KOPT-K1 (cell line): ENCODE results near the gene TSPAN8.
"Not testable (repeated sequence)": the region's sequence is repeated elsewhere in the genome, so short reads cannot be mapped to it uniquely, and the experiment has no call there.

ENCODE experiments used
- H3K27ac ChIP-seq: fragments of 200-600 bp; sonication (generic); 2 replicates; pipeline ENCODE4 v1.5.1; 2016; ENCODE audit warnings: antibody characterized with exemption, mild to moderate bottlenecking, low read depth, low read length; ENCODE audit not compliant: poor library complexity, severe bottlenecking
- H3K36me3 ChIP-seq: fragments of 200-600 bp; sonication (generic); 2 replicates; pipeline ENCODE4 v1.5.1; 2017; ENCODE audit warnings: antibody characterized with exemption, mild to moderate bottlenecking, low read length, moderate library complexity; ENCODE audit not compliant: insufficient read depth
- H3K9me3 ChIP-seq: fragments of 200-600 bp; sonication (generic); 2 replicates; pipeline ENCODE4 v1.5.1; 2017; ENCODE audit warnings: antibody characterized with exemption, low read length, mild to moderate bottlenecking; ENCODE audit not compliant: insufficient read depth, poor library complexity, severe bottlenecking

TSPAN8 gene

GRCh38 chr12:71174146-71174545 lies 16.3 kb upstream of the TSPAN8 start:
- Histone ChIP-seq H3K9me3 (no peaks in the 10 kb centered on the region), H3K27ac (no peak overlapping the region), H3K36me3 (no peaks in the 10 kb centered on the region)

- no peaks in the 10 kb centered on the region for H3K36me3 ChIP-seq
- no peak overlapping the region for H3K27ac ChIP-seq
These were observed 12.7 kb upstream of the TSPAN8 start for GRCh38 chr12:71170456-71170855.

GRCh38 chr12:71169286-71169685 lies 11.5 kb upstream of the TSPAN8 start:
- no peak overlapping the region for H3K27ac ChIP-seq

More at GRCh38 chr12:71170456-71170855, 12.7 kb upstream of the TSPAN8 start:
- no peaks in the 10 kb centered on the region for H3K9me3 ChIP-seq

GRCh38 chr12:71166862-71167496 lies 9.2 kb upstream of the TSPAN8 start:
- Histone ChIP-seq H3K36me3 (no peaks in the 10 kb centered on the region), H3K27ac (no peak overlapping the region), H3K9me3 (no peaks in the 10 kb centered on the region)

More at GRCh38 chr12:71169286-71169685, 11.5 kb upstream of the TSPAN8 start:
- Histone ChIP-seq H3K9me3 (no peaks in the 10 kb centered on the region), H3K36me3 (no peaks in the 10 kb centered on the region)

GRCh38 chr12:71166280-71166679 lies 8.5 kb upstream of the TSPAN8 start:
- Histone ChIP-seq H3K9me3 (no peaks in the 10 kb centered on the region), H3K27ac (no peak overlapping the region), H3K36me3 (no peaks in the 10 kb centered on the region)

GRCh38 chr12:71165780-71166179 lies 8.0 kb upstream of the TSPAN8 start:
- H3K9me3 ChIP-seq, H3K36me3 ChIP-seq: not testable (repeated sequence)

GRCh38 chr12:71164568-71165197 lies 6.9 kb upstream of the TSPAN8 start:
- Histone ChIP-seq H3K27ac (no peak overlapping the region), H3K9me3 (no peaks in the 10 kb centered on the region), H3K36me3 (no peaks in the 10 kb centered on the region)

More at GRCh38 chr12:71165780-71166179, 8.0 kb upstream of the TSPAN8 start:
- not testable (repeated sequence) for H3K27ac ChIP-seq

- Histone ChIP-seq H3K36me3 (no peaks in the 10 kb centered on the region), H3K9me3 (no peaks in the 10 kb centered on the region), H3K27ac (no peak overlapping the region)
These were observed 6.4 kb upstream of the TSPAN8 start for GRCh38 chr12:71164166-71164565.

- Histone ChIP-seq H3K9me3 (no peaks in the 10 kb centered on the region), H3K27ac (no peak overlapping the region), H3K36me3 (no peaks in the 10 kb centered on the region)
These were observed 5.3 kb upstream of the TSPAN8 start for GRCh38 chr12:71162832-71163763.

GRCh38 chr12:71161591-71161990 lies 3.8 kb upstream of the TSPAN8 start:
- no peaks in the 10 kb centered on the region for H3K9me3 ChIP-seq
- no peak overlapping the region for H3K27ac ChIP-seq
- H3K36me3 ChIP-seq = no peaks in the 10 kb centered on the region

- no peaks in the 10 kb centered on the region for H3K9me3 ChIP-seq
- H3K36me3 ChIP-seq = no peaks in the 10 kb centered on the region
- H3K27ac ChIP-seq = no peak overlapping the region
These were observed 2.8 kb upstream of the TSPAN8 start for GRCh38 chr12:71160585-71160984.

GRCh38 chr12:71159878-71160277 lies 2.1 kb upstream of the TSPAN8 start:
- Histone ChIP-seq H3K9me3 (no peaks in the 10 kb centered on the region), H3K27ac (no peak overlapping the region), H3K36me3 (no peaks in the 10 kb centered on the region)

GRCh38 chr12:71159264-71159663 lies 1.5 kb upstream of the TSPAN8 start:
- Histone ChIP-seq H3K36me3 (no peaks in the 10 kb centered on the region), H3K9me3 (no peaks in the 10 kb centered on the region), H3K27ac (no peak overlapping the region)

GRCh38 chr12:71158361-71158882 lies 623 bp upstream of the TSPAN8 start:
- Histone ChIP-seq H3K27ac (no peak overlapping the region), H3K36me3 (no peaks in the 10 kb centered on the region)

GRCh38 chr12:71155225-71155624 lies 2.6 kb downstream of the TSPAN8 start:
- Histone ChIP-seq H3K36me3 (no peaks in the 10 kb centered on the region), H3K9me3 (no peaks in the 10 kb centered on the region), H3K27ac (no peak overlapping the region)

More at GRCh38 chr12:71158361-71158882, 623 bp upstream of the TSPAN8 start:
- H3K9me3 ChIP-seq = no peaks in the 10 kb centered on the region
